Neural crest cell (in vitro differentiated cells): ENCODE results near the gene PCDHGA5. TPM values are rescaled to one million over a fixed set of nuclear protein-coding genes. Genes with fewer than 3 reads are reported as not detected.
"Not testable (repeated sequence)": the region's sequence is repeated elsewhere in the genome, so short reads cannot be mapped to it uniquely, and the experiment has no call there.

ENCODE experiments used
- DNase-seq: peaks from one replicate; pipeline ENCODE4 v3.0.0; 2021; ENCODE audit warnings: low read depth, mixed read lengths, low spot score
- H3K27ac Mint-ChIP-seq: one replicate; pipeline ENCODE4 v1.8.0; 2021; ENCODE audit warnings: mild to moderate bottlenecking, mixed read lengths; ENCODE audit not compliant: unreplicated experiment
- H3K27me3 Mint-ChIP-seq: 2 replicates; pipeline ENCODE4 v1.8.0; 2021; ENCODE audit warnings: low read depth, mild to moderate bottlenecking, mixed read lengths
- H3K36me3 Mint-ChIP-seq: 2 replicates; pipeline ENCODE4 v1.8.0; 2021; ENCODE audit warnings: low read depth, mild to moderate bottlenecking, mixed read lengths
- H3K4me1 Mint-ChIP-seq: 2 replicates; pipeline ENCODE4 v1.8.0; 2021; ENCODE audit warnings: mixed read lengths
- H3K4me3 Mint-ChIP-seq: one replicate; pipeline ENCODE4 v1.8.0; 2021; ENCODE audit warnings: mild to moderate bottlenecking, mixed read lengths
- H3K9me3 Mint-ChIP-seq: 2 replicates; pipeline ENCODE4 v1.8.0; 2021; ENCODE audit warnings: mixed read lengths
- CTCF ChIP-seq: fragments of 200-600 bp; sonication (generic); conservative IDR thresholded peaks from 2 replicates; pipeline ENCODE4 v1.5.0; 2021; ENCODE audit warnings: antibody characterized with exemption, mild to moderate bottlenecking
- total RNA-seq: library from RNA; stranded (reverse); gene quantifications from 2 replicates; pipeline ENCODE4 v1.2.1, GENCODE V29; 2021

Gene PCDHGA5
- total RNA-seq, 1 donor from 2014 or later, result 0.51 TPM

GRCh38 chr5:141407790-141408505 is 44.0 kb downstream of the PCDHGA5 start, which contains the start of gene PCDHGB6:
Gene PCDHGB6, plus strand, starts transcription at chr5:141408021. Its CDS starts 182 bp downstream, at chr5:141408203.
- H3K9me3 Mint-ChIP-seq, result peaks cover 34% of the 10 kb centered on the region
- peak; percentile 82 for TF ChIP-seq CTCF
- peaks cover 30% of the 10 kb centered on the region for H3K4me1 Mint-ChIP-seq
- peaks cover 49% of the 10 kb centered on the region for H3K36me3 Mint-ChIP-seq
- DNase-seq, result peak; percentile 81
- peak within 1 kb of the TSS; percentile 97 for H3K27ac Mint-ChIP-seq
- peaks cover 16% of the 10 kb centered on the region for H3K27me3 Mint-ChIP-seq
- peak within 1 kb of the TSS; percentile 91 for H3K4me3 Mint-ChIP-seq

GRCh38 chr5:141409598-141410306 is 45.8 kb downstream of the PCDHGA5 start:
- peaks cover 22% of the 10 kb centered on the region for H3K27me3 Mint-ChIP-seq
- H3K4me3 Mint-ChIP-seq, result peak overlapping the region; percentile 81
- H3K27ac Mint-ChIP-seq, result no peak overlapping the region
- no peak for DNase-seq
- H3K4me1 Mint-ChIP-seq, result peaks cover 44% of the 10 kb centered on the region
- H3K36me3 Mint-ChIP-seq, result peaks cover 62% of the 10 kb centered on the region
- TF ChIP-seq CTCF, result no peak
- peaks cover 33% of the 10 kb centered on the region for H3K9me3 Mint-ChIP-seq

- peak overlapping the region; percentile 31 for H3K4me3 Mint-ChIP-seq
Measured at GRCh38 chr5:141411575-141411974, 47.6 kb downstream of the PCDHGA5 start.

GRCh38 chr5:141412854-141413539 is 49.0 kb downstream of the PCDHGA5 start, which contains the start of gene PCDHGA10:
Gene PCDHGA10, plus strand, starts transcription at chr5:141412987. Its CDS starts 189 bp downstream, at chr5:141413176.
- Mint-ChIP-seq H3K9me3 (peaks cover 34% of the 10 kb centered on the region), H3K27me3 (peaks cover 22% of the 10 kb centered on the region), H3K4me1 (peaks cover 38% of the 10 kb centered on the region), H3K36me3 (peaks cover 73% of the 10 kb centered on the region), H3K27ac (peak within 1 kb of the TSS; percentile 75), H3K4me3 (peak within 1 kb of the TSS; percentile 94)
- peak; percentile 76 for TF ChIP-seq CTCF
- peak; percentile 37 for DNase-seq

More at GRCh38 chr5:141411575-141411974, 47.6 kb downstream of the PCDHGA5 start:
- Mint-ChIP-seq H3K4me1 (peaks cover 44% of the 10 kb centered on the region), H3K36me3 (peaks cover 69% of the 10 kb centered on the region), H3K9me3 (peaks cover 32% of the 10 kb centered on the region), H3K27ac (no peak overlapping the region), H3K27me3 (peaks cover 22% of the 10 kb centered on the region)
- no peak for DNase-seq
- no peak for TF ChIP-seq CTCF

- Mint-ChIP-seq H3K36me3 (peaks cover 73% of the 10 kb centered on the region), H3K4me3 (peak overlapping the region; percentile 94), H3K27ac (peak overlapping the region; percentile 75), H3K9me3 (peaks cover 36% of the 10 kb centered on the region), H3K27me3 (peaks cover 22% of the 10 kb centered on the region), H3K4me1 (peaks cover 33% of the 10 kb centered on the region)
- no peak for DNase-seq
- no peak for TF ChIP-seq CTCF
Measured at GRCh38 chr5:141413540-141414069, 49.6 kb downstream of the PCDHGA5 start.

- H3K27me3 Mint-ChIP-seq, result peaks cover 21% of the 10 kb centered on the region
Measured at GRCh38 chr5:141414548-141415274, 50.7 kb downstream of the PCDHGA5 start.

GRCh38 chr5:141415275-141415618 is 51.3 kb downstream of the PCDHGA5 start:
- peaks cover 36% of the 10 kb centered on the region for H3K9me3 Mint-ChIP-seq
- peaks cover 26% of the 10 kb centered on the region for H3K4me1 Mint-ChIP-seq
- H3K27ac Mint-ChIP-seq, DNase-seq: not testable (repeated sequence)
- peaks cover 19% of the 10 kb centered on the region for H3K27me3 Mint-ChIP-seq
- H3K4me3 Mint-ChIP-seq, result peak overlapping the region; percentile 66
- H3K36me3 Mint-ChIP-seq, result peaks cover 72% of the 10 kb centered on the region

More at GRCh38 chr5:141414548-141415274, 50.7 kb downstream of the PCDHGA5 start:
- H3K9me3 Mint-ChIP-seq, result peaks cover 35% of the 10 kb centered on the region
- H3K27ac Mint-ChIP-seq, DNase-seq: not testable (repeated sequence)
- H3K4me3 Mint-ChIP-seq, result peak overlapping the region; percentile 79
- H3K36me3 Mint-ChIP-seq, result peaks cover 70% of the 10 kb centered on the region
- H3K4me1 Mint-ChIP-seq, result peaks cover 28% of the 10 kb centered on the region
